ENCODE measurements around the gene ATP8B3.

The ATP8B3 gene

GRCh38 chr19:1836458-1837221, 24.6 kb upstream of the ATP8B3 start:
- in situ Hi-C loops (cut with MboI; ENCODE audit: low sequenced_read_pairs): no loop called here

GRCh38 chr19:1833540-1833939, 21.5 kb upstream of the ATP8B3 start:
- in situ Hi-C loops (cut with MboI; ENCODE audit: low sequenced_read_pairs): no loop called here

- in situ Hi-C loops (cut with MboI; ENCODE audit: low sequenced_read_pairs): no loop called here
Measured at GRCh38 chr19:1832046-1832663, 20.1 kb upstream of the ATP8B3 start.

- in situ Hi-C loops (cut with MboI; ENCODE audit: low sequenced_read_pairs): no loop called here
Measured at GRCh38 chr19:1830978-1831377, 18.9 kb upstream of the ATP8B3 start.

- in situ Hi-C loops (cut with MboI; ENCODE audit: low sequenced_read_pairs): no loop called here
Measured at GRCh38 chr19:1830568-1830967, 18.5 kb upstream of the ATP8B3 start.

GRCh38 chr19:1829958-1830357, 17.9 kb upstream of the ATP8B3 start:
- in situ Hi-C loops (cut with MboI; ENCODE audit: low sequenced_read_pairs): no loop called here

GRCh38 chr19:1828279-1829238, 16.5 kb upstream of the ATP8B3 start:
- in situ Hi-C loops (cut with MboI; ENCODE audit: low sequenced_read_pairs): no loop called here

GRCh38 chr19:1827566-1828278, 15.6 kb upstream of the ATP8B3 start:
- in situ Hi-C loops (cut with MboI; ENCODE audit: low sequenced_read_pairs): no loop called here

GRCh38 chr19:1826557-1827521, 14.8 kb upstream of the ATP8B3 start:
- in situ Hi-C loops (cut with MboI; ENCODE audit: low sequenced_read_pairs): no loop called here

GRCh38 chr19:1825909-1826556, 14.0 kb upstream of the ATP8B3 start:
- in situ Hi-C loops (cut with MboI; ENCODE audit: low sequenced_read_pairs): no loop called here

- in situ Hi-C loops (cut with MboI; ENCODE audit: low sequenced_read_pairs): no loop called here
Measured at GRCh38 chr19:1824252-1824622, 12.2 kb upstream of the ATP8B3 start.

- in situ Hi-C loops (cut with MboI; ENCODE audit: low sequenced_read_pairs): no loop called here
Measured at GRCh38 chr19:1823539-1824251, 11.6 kb upstream of the ATP8B3 start.

GRCh38 chr19:1823020-1823419, 10.9 kb upstream of the ATP8B3 start:
- in situ Hi-C loops (cut with MboI; ENCODE audit: low sequenced_read_pairs): no loop called here

GRCh38 chr19:1822210-1822609, 10.1 kb upstream of the ATP8B3 start:
- in situ Hi-C loops (cut with MboI; ENCODE audit: low sequenced_read_pairs): no loop called here

GRCh38 chr19:1819341-1820255, 7.5 kb upstream of the ATP8B3 start:
- in situ Hi-C loops (cut with MboI; ENCODE audit: low sequenced_read_pairs): no loop called here

- in situ Hi-C loops (cut with MboI; ENCODE audit: low sequenced_read_pairs): no loop called here
Measured at GRCh38 chr19:1818549-1819195, 6.6 kb upstream of the ATP8B3 start.

- in situ Hi-C loops (cut with MboI; ENCODE audit: low sequenced_read_pairs): no loop called here
Measured at GRCh38 chr19:1817553-1818179, 5.6 kb upstream of the ATP8B3 start.

Measured in hTERT RPE-1 (cell line).